Heart left ventricle (tissue), 16 donors: ENCODE results near the gene ZNF664. TPM values are rescaled to one million over a fixed set of nuclear protein-coding genes. Genes with fewer than 3 reads are reported as not detected.
A peak's percentile ranks its signal among the peaks of the same experiment; 100 is the strongest.

Source experiments
- ATAC-seq, 4 donors: fragments of 200-7000 bp; cut with Tn5 transposase; one replicate each; pipeline ENCODE4 v1.9.1; 2020 to 2022; ENCODE audit warnings: moderate library complexity in 4 of 4, mild to moderate bottlenecking in 3 of 4, moderate number of reproducible peaks in 1 of 4
- DNase-seq, 5 donors: peaks; one replicate each; pipeline ENCODE4 v3.0.0-alpha.2; 2020
- H3K27ac ChIP-seq, 12 donors: fragments of 200-600 bp; sonication (generic) in 4 of 12; one replicate each; pipeline versions ENCODE4 v1.5.0 to v1.8.0; 2016 to 2022; ENCODE audit warnings: mild to moderate bottlenecking in 2 of 12
- H3K27me3 ChIP-seq, 9 donors: fragments of 200-600 bp; sonication (generic) in 2 of 9; one replicate each; pipeline versions ENCODE4 v1.5.1 to v1.8.0; 2016 to 2022; ENCODE audit warnings: mild to moderate bottlenecking in 3 of 9
- H3K36me3 ChIP-seq, 9 donors: fragments of 200-600 bp; sonication (generic) in 2 of 9; one replicate each; pipeline versions ENCODE4 v1.5.0 to v1.8.0; 2018 to 2022; ENCODE audit warnings: mild to moderate bottlenecking in 2 of 9
- H3K4me1 ChIP-seq, 12 donors: fragments of 200-600 bp; sonication (generic) in 4 of 12; one replicate each; pipeline versions ENCODE4 v1.5.0 to v1.8.0; 2016 to 2022; ENCODE audit warnings: mild to moderate bottlenecking in 3 of 12
- H3K4me3 ChIP-seq, 12 donors: fragments of 200-600 bp; sonication (generic) in 4 of 12; one replicate each; pipeline versions ENCODE4 v1.5.0 to v1.8.0; 2017 to 2022; ENCODE audit warnings: mild to moderate bottlenecking in 9 of 12, moderate library complexity in 4 of 12
- H3K9me3 ChIP-seq, 12 donors: fragments of 200-600 bp; sonication (generic) in 4 of 12; one replicate each; pipeline versions ENCODE4 v1.5.0 to v1.8.0; 2016 to 2022; ENCODE audit warnings: mild to moderate bottlenecking in 1 of 12
- CTCF ChIP-seq, 12 donors: fragments of 200-600 bp; sonication (generic) in 4 of 12; IDR thresholded peaks; one replicate each; pipeline versions ENCODE4 v1.5.0 to v1.8.0; 2018 to 2022; ENCODE audit warnings: antibody characterized with exemption in 12 of 12, mild to moderate bottlenecking in 5 of 12
- POLR2A ChIP-seq, 2 donors: fragments of 450-650 bp; IDR thresholded peaks; one replicate each; pipeline ENCODE4 v1.6.1; 2017; ENCODE audit warnings: antibody characterized with exemption in 2 of 2, mild to moderate bottlenecking in 2 of 2, moderate library complexity in 2 of 2
- WGBS, 4 donors: extraction: QIAGEN DNeasy Blood & Tissue Kit in 2 of 4; methylation state at CpG; one replicate each; pipeline versions ENCODE4 v1.1.5 to v1.1.7; 2013 to 2018; 5-methylcytosine and 5-hydroxymethylcytosine counted together
- intact Hi-C, 10 donors: fragments of 100-400 bp; cut with DNase I; formaldehyde crosslinking; loops; one replicate each; pipeline versions ENCODE4 v1.11.1 to v1.14.2; 2022
- polyA plus RNA-seq, 2 donors: library from polyadenylated mRNA; stranded (reverse); fragments of 200-250 nt; gene quantifications; one replicate each; pipeline ENCODE4 v1.2.3, GENCODE V29; 2013
- total RNA-seq, 9 donors: library from RNA; depleted of rRNA in 2 of 9; stranded (reverse); fragments of >200 nt in 2 of 9; fragmentation: NEBNext Ultra II Directional in 3 of 9; extraction: Animal tissue kit (Norgen Biotek cat#: 25700) in 3 of 9; gene quantifications; one replicate each; pipeline versions ENCODE4 v1.1.0 to v1.2.4, GENCODE V29; 2016 to 2023
- donor health status: ischemic (EF 13 %, LVEDD 7.1; RV severe dilation, severe dysfunction).
- donor health status: healthy with polysubstance abuse.
- donor health status: DM: no; HTN: yes; CAD: no.
- donor health status: DM: no; HTN: no; CAD: no.
- donor health status: ischemic (EF 25% LVEDD 6.9; RV normal size, moderate dysfunction).
- donor health status: ischemic (EF 25% LVEDD 5.7; RV mildly dilated, moderate dysfunction).
- donor health status: healthy.
- donor health status: DM: yes; HTN: yes; CAD: no.
- donor health status: ischemic (EF 35%, LVEDD 5.7; RV mildly dilated, moderate dysfunction).
- donor health status: nonischemic (EF 11% LVEDD 7.7; RV severe dilation, severe dysfunction).
- donor health status: DM: yes; HTN: yes; CAD: no.
- donor health status: PGD.
- donor health status: ischemic (EF 29% LVEDD 5.4; RV normal size, mild dysfunction).
- donor health status: nonischemic (EF 23%, LVEDD 6.1; RV moderate dilation, normal function).

ZNF664 gene
- total and polyA plus RNA-seq, 11 donors: 43.1 to 104 (median 73.3) TPM

GRCh38 chr12:123984903-123985302, 11.9 kb downstream of the ZNF664 start:
- DNase-seq (no peak), ATAC-seq (no peak)
- peaks cover 5 to 66% (median 35%) of the 10 kb centered on the region in 12 donors for H3K4me1 ChIP-seq
- no peaks in the 10 kb centered on the region for H3K27me3 ChIP-seq
- TF ChIP-seq POLR2A (IDR thresholded peaks at IDR 0.05) (no peak), CTCF (IDR thresholded peaks at IDR 0.05) (no peak)
- peaks cover 0 to 37% (median 23%) of the 10 kb centered on the region in 9 donors for H3K36me3 ChIP-seq
- 51 to 60% (median 53%) methylated on average over 4 of the region's 4 CpGs for WGBS, 4 donors
- intact Hi-C loops: loop anchor here in 9 of 10 donors (2.0 to 5.0 kb wide), 5 partner anchors 42 to 273 kb away; partner anchors contain the start of gene ATP6V0A2 (in 1 of the 9)
- peak overlapping the region in 1 of 12 donors; percentile 12 for H3K27ac ChIP-seq
- H3K4me3 ChIP-seq: no peak overlapping the region
- H3K9me3 ChIP-seq: no peaks in the 10 kb centered on the region

GRCh38 chr12:123986374-123986965, 13.5 kb downstream of the ZNF664 start:
- peak in 1 of 5 donors; percentile 24 for DNase-seq
- 44 to 62% (median 54%) methylated on average over 3 of the region's 3 CpGs for WGBS, 4 donors
- ATAC-seq: peak in 1 of 4 donors; percentile 36
- TF ChIP-seq POLR2A (IDR thresholded peaks at IDR 0.05): no peak
- no peak overlapping the region for H3K4me3 ChIP-seq
- H3K9me3 ChIP-seq: no peaks in the 10 kb centered on the region
- peak overlapping the region in 11 of 12 donors; percentile 7 to 78 (median 43) for H3K27ac ChIP-seq
- H3K27me3 ChIP-seq: no peaks in the 10 kb centered on the region
- peaks cover 0 to 41% (median 25%) of the 10 kb centered on the region in 9 donors for H3K36me3 ChIP-seq
- intact Hi-C loops: loop anchor here in 3 of 10 donors (5.0 kb wide), 2 partner anchors 41 to 79 kb away; no protein-coding TSS in a partner anchor
- H3K4me1 ChIP-seq: peaks cover 7 to 81% (median 50%) of the 10 kb centered on the region in 12 donors

- intact Hi-C loops: loop anchor here in 3 of 10 donors (5.0 kb wide), 2 partner anchors 40 to 80 kb away; no protein-coding TSS in a partner anchor
- Histone ChIP-seq H3K4me3 (no peak overlapping the region), H3K27ac (peak overlapping the region in 10 of 12 donors; percentile 25 to 78 (median 43)), H3K4me1 (peaks cover 7 to 82% (median 51%) of the 10 kb centered on the region in 12 donors), H3K9me3 (no peaks in the 10 kb centered on the region), H3K27me3 (no peaks in the 10 kb centered on the region), H3K36me3 (peaks cover 0 to 47% (median 27%) of the 10 kb centered on the region in 9 donors)
- TF ChIP-seq POLR2A (IDR thresholded peaks at IDR 0.05) (no peak), CTCF (IDR thresholded peaks at IDR 0.05) (no peak)
- ATAC-seq: no peak
- WGBS, 4 donors: 70 to 82% (median 80%) methylated on average over 2 of the region's 2 CpGs
- no peak for DNase-seq
Observed at GRCh38 chr12:123987022-123987421, 14.0 kb downstream of the ZNF664 start.

- Histone ChIP-seq H3K4me3 (no peak overlapping the region), H3K36me3 (peaks cover 0 to 51% (median 31%) of the 10 kb centered on the region in 9 donors), H3K27ac (peak overlapping the region in 10 of 12 donors; percentile 2 to 62 (median 40)), H3K9me3 (no peaks in the 10 kb centered on the region), H3K27me3 (no peaks in the 10 kb centered on the region), H3K4me1 (peaks cover 7 to 82% (median 48%) of the 10 kb centered on the region in 12 donors)
- TF ChIP-seq CTCF (IDR thresholded peaks at IDR 0.05): no peak
- TF ChIP-seq POLR2A (IDR thresholded peaks at IDR 0.05): no peak
- intact Hi-C loops: loop anchor here in 3 of 10 donors (5.0 kb wide), 2 partner anchors 38 to 82 kb away; no protein-coding TSS in a partner anchor
- no peak for DNase-seq
- ATAC-seq: no peak
- WGBS, 4 donors: 70 to 78% (median 75%) methylated on average over 5 of the region's 5 CpGs
Observed at GRCh38 chr12:123989168-123989567, 16.2 kb downstream of the ZNF664 start.
